HG03045 (cell line): Measurements from ENCODE around the gene DUSP15.
"Not testable (repeated sequence)": the region's sequence is repeated elsewhere in the genome, so short reads cannot be mapped to it uniquely, and the experiment has no call there.

Experiments used
- ATAC-seq: cut with Tn5 transposase; IDR thresholded peaks from one replicate; pipeline ENCODE4 v1.9.1; 2021; ENCODE audit warnings: mild to moderate bottlenecking, moderate library complexity; ENCODE audit not compliant: unreplicated experiment

Gene DUSP15

DNA sequence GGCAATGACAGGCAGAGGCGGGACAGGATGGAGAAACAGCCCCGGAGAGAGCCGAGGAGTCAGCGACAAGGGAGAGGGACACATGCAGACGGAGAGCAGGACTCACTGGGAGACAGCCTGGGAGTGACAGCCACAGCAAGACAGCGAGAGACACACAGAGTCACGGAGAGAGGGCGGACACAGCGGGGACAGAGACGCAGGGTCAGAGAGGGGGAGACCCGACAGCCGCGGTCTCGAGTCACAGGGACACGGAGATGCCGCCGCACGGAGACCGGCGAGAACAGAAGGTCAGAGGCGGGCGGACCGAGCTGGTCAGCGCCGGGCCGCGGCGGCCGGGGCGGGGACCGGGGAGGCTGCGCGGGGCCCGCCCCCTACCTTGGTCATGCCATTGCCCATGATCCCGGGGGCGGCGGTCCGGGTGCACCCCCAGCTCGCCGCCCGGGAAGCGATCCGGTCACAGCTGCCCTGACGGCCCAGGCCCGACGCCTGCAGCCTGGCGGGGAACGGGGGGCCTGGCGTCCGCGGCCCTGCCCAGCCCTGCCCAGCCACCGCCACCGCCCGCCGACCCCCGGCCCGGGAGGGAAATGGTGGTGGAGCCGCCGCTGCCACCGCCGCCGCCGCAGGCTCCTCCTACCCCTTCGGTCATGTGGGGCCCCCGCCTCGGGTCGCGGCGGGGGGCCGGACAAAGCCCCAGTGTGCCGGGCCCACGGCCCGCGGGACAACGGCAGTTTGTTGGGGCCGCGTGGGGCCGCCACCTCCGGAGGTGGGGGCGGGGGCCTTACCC, at the start of gene DUSP15, which contains the start of gene TTLL9:
Gene DUSP15 (minus strand): TSS at position 586 of the 784 bp plus-strand sequence. CDS start 190 bp downstream, at position 396.
Gene TTLL9 (plus strand): TSS at position 693 of the 784 bp plus-strand sequence. CDS start 493 bp downstream, outside the sequence.
- no peak for ATAC-seq

DNA sequence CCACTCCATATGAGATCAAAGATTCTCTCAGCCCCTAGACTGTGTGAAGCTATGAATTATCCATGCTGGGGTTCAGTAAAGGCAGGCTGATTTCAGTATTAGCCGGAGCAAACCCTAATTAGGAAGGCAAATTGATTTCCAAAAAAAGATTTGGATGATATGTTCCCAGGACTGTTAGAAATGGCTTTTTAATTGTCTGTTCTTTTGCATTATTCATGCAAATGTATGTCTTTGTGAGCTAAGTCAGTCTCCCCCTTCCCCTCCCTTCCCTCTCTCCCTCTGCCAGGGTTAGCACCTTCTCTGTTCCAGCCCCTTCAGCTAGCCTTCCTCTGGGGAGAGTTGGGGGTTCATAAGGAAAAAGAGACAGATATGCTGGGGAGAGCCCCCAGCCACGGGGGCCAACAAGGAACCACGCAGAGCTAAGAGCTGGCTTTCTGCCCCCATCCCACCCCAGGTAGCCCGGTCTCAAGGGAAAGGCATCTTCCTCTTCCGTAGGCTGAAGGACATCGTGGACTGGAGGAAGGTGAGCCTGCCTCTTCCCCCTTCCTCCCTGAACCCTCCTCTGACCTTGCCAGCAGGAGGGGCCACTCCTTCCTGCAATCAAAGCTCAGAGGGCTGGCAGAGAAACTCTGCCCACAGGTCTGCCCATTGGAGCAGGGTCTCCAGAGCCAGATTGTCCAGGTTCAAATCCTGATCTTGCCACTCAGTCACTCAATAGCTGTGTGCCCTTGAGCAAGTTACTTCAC, 49.3 kb upstream of the DUSP15 start:
- ATAC-seq: no peak

DNA sequence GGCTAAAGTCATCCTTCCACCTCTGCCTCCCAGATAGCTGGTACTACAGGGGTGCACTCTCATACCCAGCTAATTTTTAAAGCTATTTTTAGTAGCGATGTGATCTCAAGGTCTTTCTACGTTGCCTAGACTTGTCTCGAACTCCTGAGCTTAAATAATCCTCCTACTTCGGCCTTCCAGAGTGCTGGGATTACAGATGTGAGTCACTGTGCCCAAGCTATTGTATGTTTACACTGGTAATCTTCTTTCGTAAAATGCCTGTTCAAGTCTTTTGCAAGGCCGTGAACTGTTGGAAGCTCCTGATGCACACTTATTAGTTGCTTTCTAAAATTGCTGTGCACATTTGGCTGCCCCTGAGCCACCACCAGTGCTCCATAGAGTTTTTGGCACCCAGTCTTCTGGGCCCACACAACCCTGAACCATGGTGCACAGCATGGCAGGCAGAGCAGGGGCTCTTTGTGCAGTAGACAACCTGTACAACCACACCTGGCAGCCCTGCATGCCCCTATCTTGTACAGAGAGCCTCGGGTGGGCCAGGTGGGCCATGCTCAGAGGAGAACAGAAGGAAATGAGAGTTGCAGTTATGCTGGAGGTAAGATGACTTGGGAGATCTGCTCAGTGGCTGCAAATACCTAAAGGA, 48.3 kb upstream of the DUSP15 start:
- no peak for ATAC-seq

DNA sequence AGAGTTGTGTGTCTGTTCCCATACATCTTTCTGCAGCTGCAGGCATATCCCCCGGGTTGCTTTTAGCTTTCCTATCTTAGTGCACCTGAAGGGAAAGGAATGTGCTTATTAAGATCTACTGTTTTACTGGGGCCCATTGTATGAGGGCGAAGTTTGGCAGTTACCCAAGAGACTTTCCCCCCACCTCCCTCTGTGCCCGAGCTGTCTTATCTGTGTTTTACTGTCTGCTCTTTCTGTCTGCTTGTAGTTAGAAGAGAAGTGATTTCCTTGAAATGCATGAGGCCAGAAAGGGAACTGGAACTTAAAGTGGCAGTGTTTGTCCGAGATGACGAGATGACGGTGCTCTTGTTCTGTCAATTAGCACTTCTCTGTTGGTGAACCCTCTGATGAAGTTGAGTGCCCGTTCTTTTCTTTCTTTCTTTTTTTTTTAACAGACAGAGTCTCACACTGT, 47.7 kb upstream of the DUSP15 start:
- not testable (repeated sequence) for ATAC-seq

DNA sequence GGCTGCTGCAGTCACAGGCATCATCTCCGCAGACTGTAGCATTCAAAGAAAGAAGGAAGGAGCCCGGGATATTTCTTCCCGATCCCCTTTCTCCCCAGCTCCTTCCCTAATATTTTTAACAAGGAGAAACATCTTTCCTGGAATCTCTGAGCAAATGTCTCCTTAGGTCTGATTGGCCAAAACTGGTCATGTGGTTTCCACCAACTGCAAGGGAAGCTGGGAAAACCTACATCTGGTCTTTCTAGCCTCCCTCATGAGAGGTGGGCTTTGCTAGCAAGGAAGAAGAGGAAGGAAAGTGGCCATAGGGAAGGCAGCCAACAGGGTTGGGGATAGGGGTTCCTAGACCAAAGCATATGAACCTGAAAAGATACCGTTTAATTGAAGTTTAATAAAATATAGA, 46.4 kb upstream of the DUSP15 start:
- no peak for ATAC-seq

DNA sequence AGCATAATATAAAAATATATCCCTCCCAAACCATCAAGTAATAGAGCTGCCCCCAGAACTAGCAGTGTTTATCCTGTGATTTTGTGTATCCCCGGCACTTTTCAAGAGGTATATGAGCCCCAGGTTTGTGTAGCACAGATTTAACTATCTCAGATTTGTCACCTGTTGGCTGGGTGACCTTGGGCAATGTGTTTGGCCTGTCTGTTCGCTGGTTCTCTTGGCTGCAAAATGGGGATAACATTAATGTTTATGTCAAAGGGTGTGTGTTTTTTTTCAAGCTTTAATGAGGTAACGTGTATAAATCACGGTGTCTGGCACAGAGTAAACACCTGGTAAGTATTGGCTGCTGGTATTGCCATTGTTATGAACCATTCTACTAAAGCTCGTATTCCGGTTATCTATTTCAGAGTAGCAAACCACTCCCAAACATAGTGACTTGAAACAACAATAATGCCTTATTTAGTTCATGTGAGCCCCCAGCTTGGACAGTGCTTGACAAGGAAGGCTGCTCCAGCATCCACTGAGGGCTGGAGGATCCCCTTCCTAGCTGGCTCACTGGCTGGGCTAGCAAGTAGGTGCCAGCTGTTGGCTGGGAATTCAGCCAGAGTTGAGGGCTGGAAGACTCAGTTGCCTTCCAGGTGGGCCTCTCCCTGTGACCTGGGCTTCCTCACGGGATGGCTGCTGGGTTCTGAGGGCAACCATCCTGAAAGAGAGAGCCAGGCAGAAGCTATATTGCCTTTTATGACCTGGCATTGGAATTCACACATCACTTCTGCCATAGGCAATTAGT, 45.4 kb upstream of the DUSP15 start:
- no peak for ATAC-seq

GRCh38 chr20:31914170-31914569, 43.8 kb upstream of the DUSP15 start:
- ATAC-seq: no peak

GRCh38 chr20:31913431-31914157, 43.3 kb upstream of the DUSP15 start:
- ATAC-seq: no peak

- ATAC-seq: no peak
Measured at GRCh38 chr20:31910071-31910803, 39.9 kb upstream of the DUSP15 start.

DNA sequence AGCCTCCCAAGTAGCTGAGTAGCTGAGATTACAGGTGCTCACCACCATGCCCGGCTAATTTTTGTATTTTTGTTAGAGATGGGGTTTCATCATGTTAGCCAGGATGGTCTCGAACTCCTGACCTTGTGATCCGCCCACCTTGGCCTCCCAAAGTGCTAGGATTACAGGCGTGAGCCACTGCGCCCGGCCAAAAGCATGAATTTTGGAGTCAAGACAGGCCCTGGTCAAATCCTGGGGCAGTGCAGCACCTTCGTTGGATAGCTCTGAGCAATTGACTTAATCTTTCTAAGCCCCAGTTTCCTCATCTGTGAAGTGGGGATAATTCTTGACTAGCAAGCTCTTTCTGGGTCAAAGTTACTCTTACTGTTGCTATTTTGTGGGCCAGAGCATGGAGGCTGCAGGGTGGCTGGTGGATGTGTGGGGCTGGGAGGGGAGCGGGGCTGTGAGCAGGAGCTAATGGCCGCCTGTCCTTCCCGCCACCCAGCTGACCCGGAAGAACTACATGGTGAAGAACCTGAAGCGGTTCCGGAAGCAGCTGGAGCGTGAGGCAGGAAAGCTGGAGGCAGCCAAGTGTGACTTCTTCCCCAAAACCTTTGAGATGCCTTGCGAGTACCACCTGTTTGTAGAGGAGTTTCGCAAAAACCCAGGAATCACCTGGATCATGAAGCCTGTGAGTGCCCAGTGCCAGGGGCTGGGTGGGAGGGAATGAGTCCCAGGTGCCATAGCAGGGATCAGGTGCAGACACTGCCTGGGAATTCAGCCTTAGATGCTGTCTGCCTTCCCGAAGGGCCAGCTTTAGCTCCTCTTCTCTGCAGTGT, 39.1 kb upstream of the DUSP15 start:
- no peak for ATAC-seq

- ATAC-seq: no peak
Measured at GRCh38 chr20:31908424-31908823, 38.1 kb upstream of the DUSP15 start.

- no peak for ATAC-seq
Measured at GRCh38 chr20:31908016-31908415, 37.7 kb upstream of the DUSP15 start.

- ATAC-seq: no peak
Measured at GRCh38 chr20:31907046-31907445, 36.7 kb upstream of the DUSP15 start.

DNA sequence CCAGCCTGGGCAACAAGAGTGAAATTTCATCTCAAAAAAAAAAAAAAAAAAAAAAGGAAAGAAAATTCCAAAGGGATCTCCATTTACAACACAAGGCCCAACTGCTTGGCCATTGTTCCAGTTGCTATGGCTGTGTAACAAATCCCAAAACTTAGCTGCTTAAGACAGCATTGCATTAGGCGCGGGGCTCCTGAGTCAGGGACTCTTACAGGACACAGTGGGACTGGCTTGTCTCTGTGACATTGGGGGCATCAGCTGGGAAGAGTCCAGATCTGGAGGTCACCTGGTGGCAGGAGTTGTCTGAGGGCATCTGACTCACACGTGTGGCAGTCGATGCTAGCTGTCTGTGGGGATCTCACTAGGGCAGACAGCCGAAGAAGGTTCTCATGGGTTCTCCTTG, 35.7 kb upstream of the DUSP15 start:
- ATAC-seq: no peak

- no peak for ATAC-seq
Measured at GRCh38 chr20:31903627-31904386, 33.5 kb upstream of the DUSP15 start.

- ATAC-seq: no peak
Measured at GRCh38 chr20:31901615-31902014, 31.3 kb upstream of the DUSP15 start.

DNA sequence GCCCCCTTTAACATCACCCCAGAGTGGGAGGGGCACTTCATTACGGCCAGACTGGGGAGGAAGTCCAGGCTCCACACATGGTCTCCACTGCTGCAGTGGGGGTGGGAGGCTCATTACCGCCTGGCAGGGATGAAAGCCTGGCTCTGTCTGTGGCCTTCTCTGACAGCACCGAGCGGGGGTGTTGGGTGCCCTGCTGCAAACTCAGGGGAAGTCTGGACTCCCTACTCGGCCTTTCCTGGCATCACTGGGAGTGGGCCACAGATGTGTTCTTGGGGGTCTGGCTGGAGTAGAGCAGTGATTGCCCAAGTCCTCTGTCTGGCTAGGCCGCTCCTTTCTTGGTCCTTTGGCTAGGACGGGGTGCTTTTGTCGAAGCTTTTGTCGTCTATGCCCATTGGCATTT, 27.2 kb upstream of the DUSP15 start:
- ATAC-seq: no peak

GRCh38 chr20:31896049-31896448, 25.7 kb upstream of the DUSP15 start:
- ATAC-seq: no peak
